Osteocyte (in vitro differentiated cells): ENCODE results near the gene BASP1. TPM values are rescaled to one million over a fixed set of nuclear protein-coding genes. Genes with fewer than 3 reads are reported as not detected.
A peak's percentile ranks its signal among the peaks of the same experiment; 100 is the strongest.

Source experiments
- DNase-seq: peaks from one replicate; pipeline ENCODE4 v3.0.0; 2021; ENCODE audit warnings: mixed read lengths; ENCODE audit not compliant: unreplicated experiment; ENCODE audit errors: extremely low spot score
- H3K27ac Mint-ChIP-seq: one replicate; pipeline ENCODE4 v1.8.0; 2021; ENCODE audit warnings: mild to moderate bottlenecking, mixed read lengths; ENCODE audit not compliant: unreplicated experiment
- H3K27me3 Mint-ChIP-seq: one replicate; pipeline ENCODE4 v1.8.0; 2021; ENCODE audit warnings: mixed read lengths; ENCODE audit not compliant: unreplicated experiment
- H3K36me3 Mint-ChIP-seq: one replicate; pipeline ENCODE4 v1.8.0; 2021; ENCODE audit warnings: mixed read lengths; ENCODE audit not compliant: unreplicated experiment
- H3K4me1 Mint-ChIP-seq: one replicate; pipeline ENCODE4 v1.8.0; 2021; ENCODE audit warnings: mixed read lengths; ENCODE audit not compliant: unreplicated experiment
- H3K4me3 Mint-ChIP-seq: one replicate; pipeline ENCODE4 v1.8.0; 2021; ENCODE audit warnings: mild to moderate bottlenecking, moderate library complexity, mixed read lengths; ENCODE audit not compliant: unreplicated experiment
- H3K9me3 Mint-ChIP-seq: one replicate; pipeline ENCODE4 v1.8.0; 2021; ENCODE audit warnings: mixed read lengths; ENCODE audit not compliant: unreplicated experiment
- total RNA-seq: library from RNA; stranded (reverse); gene quantifications from 2 replicates; pipeline ENCODE4 v1.2.1, GENCODE V29; 2021
- TF ChIP-seq, protein P1 (sequence below): fragments of 200-600 bp; sonication (generic); IDR thresholded peaks from 2 replicates; pipeline ENCODE4 v1.5.0; 2021; ENCODE audit warnings: antibody characterized with exemption, mild to moderate bottlenecking, moderate library complexity

The BASP1 gene
- total RNA-seq, 1 donor from 2014 or later: 212 TPM

DNA sequence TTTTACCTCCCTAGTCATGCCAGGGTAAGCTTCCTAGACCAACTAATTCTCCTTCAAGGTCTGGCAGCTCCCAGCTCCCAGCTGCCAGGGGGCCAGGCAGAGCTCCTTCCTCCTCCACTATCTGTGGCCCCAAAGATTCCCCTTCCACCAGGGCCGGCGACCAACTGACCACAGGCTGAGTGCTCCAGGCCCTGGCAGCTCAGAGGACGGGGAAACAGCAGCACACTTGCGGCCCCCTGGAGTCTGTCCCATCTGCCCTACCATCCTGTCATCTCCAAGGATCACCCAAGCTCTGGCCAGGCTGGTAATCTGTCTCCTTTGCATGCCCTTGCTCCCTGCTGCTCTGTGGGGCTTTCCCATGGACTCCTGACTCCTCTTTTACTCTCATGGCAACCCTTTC lies 31.2 kb upstream of the BASP1 start:
- H3K27ac Mint-ChIP-seq: peak overlapping the region; percentile 53
- H3K4me1 Mint-ChIP-seq: peaks cover 47% of the 10 kb centered on the region
- TF ChIP-seq, protein P1, sequence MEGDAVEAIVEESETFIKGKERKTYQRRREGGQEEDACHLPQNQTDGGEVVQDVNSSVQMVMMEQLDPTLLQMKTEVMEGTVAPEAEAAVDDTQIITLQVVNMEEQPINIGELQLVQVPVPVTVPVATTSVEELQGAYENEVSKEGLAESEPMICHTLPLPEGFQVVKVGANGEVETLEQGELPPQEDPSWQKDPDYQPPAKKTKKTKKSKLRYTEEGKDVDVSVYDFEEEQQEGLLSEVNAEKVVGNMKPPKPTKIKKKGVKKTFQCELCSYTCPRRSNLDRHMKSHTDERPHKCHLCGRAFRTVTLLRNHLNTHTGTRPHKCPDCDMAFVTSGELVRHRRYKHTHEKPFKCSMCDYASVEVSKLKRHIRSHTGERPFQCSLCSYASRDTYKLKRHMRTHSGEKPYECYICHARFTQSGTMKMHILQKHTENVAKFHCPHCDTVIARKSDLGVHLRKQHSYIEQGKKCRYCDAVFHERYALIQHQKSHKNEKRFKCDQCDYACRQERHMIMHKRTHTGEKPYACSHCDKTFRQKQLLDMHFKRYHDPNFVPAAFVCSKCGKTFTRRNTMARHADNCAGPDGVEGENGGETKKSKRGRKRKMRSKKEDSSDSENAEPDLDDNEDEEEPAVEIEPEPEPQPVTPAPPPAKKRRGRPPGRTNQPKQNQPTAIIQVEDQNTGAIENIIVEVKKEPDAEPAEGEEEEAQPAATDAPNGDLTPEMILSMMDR: no peak

DNA sequence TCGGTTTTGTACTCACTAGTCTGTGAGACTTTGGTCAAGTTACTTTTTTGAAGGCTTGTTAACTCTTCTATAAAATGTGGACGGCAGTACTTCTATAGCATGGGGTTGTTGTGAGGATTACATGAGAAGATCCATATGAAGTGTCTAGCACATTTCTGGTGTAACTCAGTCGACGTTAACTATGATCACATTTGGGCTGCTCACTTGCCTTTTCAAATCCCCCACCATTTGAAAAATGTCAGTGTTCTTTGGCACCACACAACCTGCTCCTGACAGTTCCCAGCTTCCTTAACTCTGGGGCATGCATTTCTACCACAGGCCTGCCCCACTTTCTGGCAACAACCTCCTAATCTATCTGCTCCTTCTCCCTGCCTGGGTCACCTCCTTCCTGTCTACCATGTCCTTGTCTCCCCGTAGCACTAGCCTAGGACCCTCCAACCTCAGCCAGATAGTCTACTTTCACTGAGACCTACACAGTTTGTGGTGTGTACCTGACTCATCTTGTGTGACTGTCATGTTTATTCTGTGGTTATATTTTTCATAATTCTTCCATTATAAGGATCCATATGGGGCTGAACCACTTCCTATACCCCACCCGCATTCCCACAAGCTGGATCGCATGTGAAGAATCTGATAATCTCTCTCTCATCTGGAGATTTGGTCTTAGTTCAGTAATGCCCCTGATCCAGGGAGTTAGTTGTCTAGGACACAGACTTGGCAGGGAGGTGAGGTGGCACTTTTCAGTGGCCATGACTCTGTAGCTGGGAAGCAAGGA lies 30.2 kb upstream of the BASP1 start:
- Mint-ChIP-seq H3K4me3 (no peak overlapping the region), H3K4me1 (peaks cover 53% of the 10 kb centered on the region), H3K9me3 (no peaks in the 10 kb centered on the region), H3K27ac (peak overlapping the region; percentile 53), H3K27me3 (no peaks in the 10 kb centered on the region), H3K36me3 (no peaks in the 10 kb centered on the region)
- TF ChIP-seq, protein P1: no peak
- DNase-seq: no peak

More for the DNA sequence above, 31.2 kb upstream of the BASP1 start:
- Mint-ChIP-seq H3K4me3 (no peak overlapping the region), H3K9me3 (no peaks in the 10 kb centered on the region), H3K27me3 (no peaks in the 10 kb centered on the region), H3K36me3 (no peaks in the 10 kb centered on the region)
- no peak for DNase-seq

DNA sequence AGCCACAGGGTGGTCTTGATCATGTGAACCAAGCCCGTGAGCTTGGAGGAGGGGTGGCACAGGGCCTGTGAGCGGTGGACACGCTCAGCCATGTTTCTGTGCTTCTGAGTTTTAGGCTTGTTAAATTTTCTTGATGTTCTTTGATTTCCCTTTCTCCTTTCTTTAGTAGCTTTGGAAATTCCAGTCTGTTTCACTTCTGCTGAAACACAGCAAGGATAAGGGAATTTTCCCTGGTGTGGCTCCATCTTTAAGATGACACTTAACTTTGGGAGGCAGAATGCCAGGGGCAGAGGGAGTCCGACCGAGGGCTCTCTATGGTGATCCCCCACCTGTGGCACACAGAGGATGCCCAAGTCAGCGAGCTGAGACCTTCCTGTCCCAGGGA lies 29.7 kb upstream of the BASP1 start:
- Mint-ChIP-seq H3K4me1 (peaks cover 59% of the 10 kb centered on the region), H3K9me3 (no peaks in the 10 kb centered on the region), H3K4me3 (no peak overlapping the region), H3K27me3 (no peaks in the 10 kb centered on the region), H3K27ac (no peak overlapping the region), H3K36me3 (no peaks in the 10 kb centered on the region)
- TF ChIP-seq, protein P1: no peak
- no peak for DNase-seq

DNA sequence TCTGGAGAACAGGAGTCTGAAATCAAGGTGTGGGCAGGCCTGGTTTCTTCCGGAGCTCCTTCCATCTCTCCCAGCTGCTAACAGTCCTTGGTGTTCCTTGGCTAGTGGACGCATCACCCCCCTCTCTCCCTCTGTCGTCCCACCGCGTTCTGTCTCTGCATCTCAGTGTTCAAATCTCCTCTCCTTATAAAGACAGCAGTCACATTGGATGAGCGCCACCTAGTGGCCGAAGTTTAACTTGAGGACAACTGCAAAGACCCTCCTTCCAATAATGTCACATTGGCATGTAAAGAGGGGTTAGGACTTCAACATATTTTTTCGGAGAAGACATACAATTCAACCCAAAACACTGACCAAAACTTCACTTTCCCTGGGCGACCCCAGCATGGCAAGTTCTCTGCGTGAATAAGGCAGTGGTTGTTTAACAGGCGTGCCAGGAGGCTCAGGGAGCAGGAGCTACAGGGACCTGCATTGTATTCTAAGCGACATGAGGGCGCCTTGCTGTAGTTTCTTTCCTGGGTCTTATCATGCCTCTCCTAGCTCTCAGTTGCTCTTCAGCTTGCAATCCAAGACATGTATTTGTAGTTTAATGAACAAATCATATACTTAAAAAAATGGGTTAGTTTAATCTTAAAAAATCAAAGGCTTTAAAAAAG lies 27.9 kb upstream of the BASP1 start:
- TF ChIP-seq, protein P1: peak; percentile 92
- H3K4me1 Mint-ChIP-seq: peaks cover 61% of the 10 kb centered on the region
- no peak overlapping the region for H3K4me3 Mint-ChIP-seq
- DNase-seq: peak; percentile 90
- no peaks in the 10 kb centered on the region for H3K9me3 Mint-ChIP-seq
- H3K27me3 Mint-ChIP-seq: no peaks in the 10 kb centered on the region
- no peaks in the 10 kb centered on the region for H3K36me3 Mint-ChIP-seq
- peak overlapping the region; percentile 45 for H3K27ac Mint-ChIP-seq

DNA sequence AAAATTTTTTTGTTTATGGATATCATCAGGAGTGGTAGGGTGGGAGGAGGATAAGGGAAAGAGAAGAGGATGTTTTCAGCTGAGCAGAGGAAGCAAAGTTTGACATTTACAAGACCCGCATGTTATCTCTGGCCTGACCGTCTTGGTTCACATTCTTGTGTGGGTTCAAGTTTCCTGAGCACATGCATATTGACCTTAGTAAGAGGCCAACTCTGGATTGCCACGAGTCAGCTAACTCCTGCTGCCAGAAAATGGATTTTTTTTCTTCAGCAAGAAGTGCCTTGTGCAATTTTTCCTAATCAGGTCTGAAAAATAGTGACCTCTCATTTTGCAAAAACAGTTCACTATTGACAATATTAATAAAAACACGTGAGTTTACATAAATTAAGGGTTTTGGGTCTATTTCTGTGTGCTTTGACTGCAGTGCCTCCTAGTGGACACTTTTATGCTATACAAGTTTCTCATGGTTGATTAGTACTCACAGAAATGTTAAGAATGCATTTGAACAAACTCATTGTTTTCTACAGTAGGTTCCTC lies 27.1 kb upstream of the BASP1 start:
- no peaks in the 10 kb centered on the region for H3K27me3 Mint-ChIP-seq
- no peak for DNase-seq
- no peaks in the 10 kb centered on the region for H3K36me3 Mint-ChIP-seq
- peak overlapping the region; percentile 45 for H3K27ac Mint-ChIP-seq
- H3K9me3 Mint-ChIP-seq: no peaks in the 10 kb centered on the region
- H3K4me1 Mint-ChIP-seq: peaks cover 57% of the 10 kb centered on the region
- no peak overlapping the region for H3K4me3 Mint-ChIP-seq
- TF ChIP-seq, protein P1: peak; percentile 85
